Breast epithelium (tissue), 3 donors: ENCODE data around the gene BTBD19.

Experiments used
- CTCF ChIP-seq, 3 donors: fragments of 450-650 bp; IDR thresholded peaks; one replicate each; pipeline ENCODE4 v1.5.1; 2016 to 2017; ENCODE audit warnings: antibody characterized with exemption in 3 of 3, mild to moderate bottlenecking in 3 of 3, moderate library complexity in 3 of 3
- POLR2A ChIP-seq: fragments of 450-650 bp; IDR thresholded peaks from one replicate; pipeline ENCODE4 v1.6.1; 2016; ENCODE audit warnings: antibody characterized with exemption, mild to moderate bottlenecking, moderate library complexity
- POLR2AphosphoS5 ChIP-seq, 3 donors: sonication (generic); formaldehyde crosslinking; IDR thresholded peaks; one replicate each; pipeline ENCODE4 v1.6.1; 2017; ENCODE audit warnings: antibody characterized with exemption in 3 of 3

- TF ChIP-seq CTCF (IDR thresholded peaks at IDR 0.05) (no peak), POLR2AphosphoS5 (IDR thresholded peaks at IDR 0.05) (no peak), POLR2A (no peak)
Measured at GRCh38 chr1:44808063-44808937, at the start of gene BTBD19.
